ENCODE data around the gene FOXK1.

DNA sequence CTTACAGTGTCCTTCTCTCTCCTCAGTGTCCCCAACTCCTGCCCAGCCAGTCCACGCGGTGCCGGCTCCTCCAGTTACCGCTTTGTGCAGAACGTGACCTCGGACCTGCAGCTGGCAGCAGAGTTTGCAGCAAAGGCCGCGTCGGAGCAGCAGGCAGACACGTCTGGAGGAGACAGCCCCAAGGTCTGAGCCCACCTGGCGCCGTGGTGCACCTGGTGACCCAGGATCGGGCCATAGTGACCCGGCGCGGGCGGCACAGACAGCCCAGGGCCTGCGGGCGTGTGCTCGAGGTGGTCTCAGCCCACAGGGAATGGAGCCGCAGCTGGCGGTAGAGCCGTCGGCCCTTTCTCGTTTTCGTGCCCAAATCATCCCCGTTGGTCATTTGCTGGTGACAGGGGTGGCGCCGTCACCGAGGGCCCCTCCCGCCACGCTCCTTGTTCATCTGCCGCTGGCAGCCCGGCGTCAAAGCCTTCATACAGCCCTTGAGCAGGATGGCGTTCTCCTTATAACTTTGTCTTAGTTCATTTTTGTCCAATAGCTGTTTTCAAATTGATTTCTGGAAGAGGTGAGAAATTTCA is 72.4 kb downstream of the FOXK1 start:
- TF ChIP-seq, protein P1, sequence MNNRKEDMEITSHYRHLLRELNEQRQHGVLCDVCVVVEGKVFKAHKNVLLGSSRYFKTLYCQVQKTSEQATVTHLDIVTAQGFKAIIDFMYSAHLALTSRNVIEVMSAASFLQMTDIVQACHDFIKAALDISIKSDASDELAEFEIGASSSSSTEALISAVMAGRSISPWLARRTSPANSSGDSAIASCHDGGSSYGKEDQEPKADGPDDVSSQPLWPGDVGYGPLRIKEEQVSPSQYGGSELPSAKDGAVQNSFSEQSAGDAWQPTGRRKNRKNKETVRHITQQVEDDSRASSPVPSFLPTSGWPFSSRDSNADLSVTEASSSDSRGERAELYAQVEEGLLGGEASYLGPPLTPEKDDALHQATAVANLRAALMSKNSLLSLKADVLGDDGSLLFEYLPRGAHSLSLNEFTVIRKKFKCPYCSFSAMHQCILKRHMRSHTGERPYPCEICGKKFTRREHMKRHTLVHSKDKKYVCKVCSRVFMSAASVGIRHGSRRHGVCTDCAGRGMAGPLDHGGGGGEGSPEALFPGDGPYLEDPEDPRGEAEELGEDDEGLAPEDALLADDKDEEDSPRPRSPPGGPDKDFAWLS (CRISPR knock-in tag; IDR thresholded peaks at IDR 0.05; ENCODE audit: borderline replicate concordance), result no peak
- no peak for TF ChIP-seq CBX5 (CRISPR knock-in tag; IDR thresholded peaks at IDR 0.05; ENCODE audit: borderline replicate concordance)
- TF ChIP-seq, protein P2, sequence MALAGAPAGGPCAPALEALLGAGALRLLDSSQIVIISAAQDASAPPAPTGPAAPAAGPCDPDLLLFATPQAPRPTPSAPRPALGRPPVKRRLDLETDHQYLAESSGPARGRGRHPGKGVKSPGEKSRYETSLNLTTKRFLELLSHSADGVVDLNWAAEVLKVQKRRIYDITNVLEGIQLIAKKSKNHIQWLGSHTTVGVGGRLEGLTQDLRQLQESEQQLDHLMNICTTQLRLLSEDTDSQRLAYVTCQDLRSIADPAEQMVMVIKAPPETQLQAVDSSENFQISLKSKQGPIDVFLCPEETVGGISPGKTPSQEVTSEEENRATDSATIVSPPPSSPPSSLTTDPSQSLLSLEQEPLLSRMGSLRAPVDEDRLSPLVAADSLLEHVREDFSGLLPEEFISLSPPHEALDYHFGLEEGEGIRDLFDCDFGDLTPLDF (CRISPR knock-in tag; IDR thresholded peaks at IDR 0.05), result no peak

Measured in HepG2 (cell line).